ENCODE measurements around the gene C16orf87. TPM values are rescaled to one million over a fixed set of nuclear protein-coding genes. Genes with fewer than 3 reads are reported as not detected.

Gene C16orf87
- total RNA-seq, 1 experiment from 2014 or later = 27.1 TPM

DNA sequence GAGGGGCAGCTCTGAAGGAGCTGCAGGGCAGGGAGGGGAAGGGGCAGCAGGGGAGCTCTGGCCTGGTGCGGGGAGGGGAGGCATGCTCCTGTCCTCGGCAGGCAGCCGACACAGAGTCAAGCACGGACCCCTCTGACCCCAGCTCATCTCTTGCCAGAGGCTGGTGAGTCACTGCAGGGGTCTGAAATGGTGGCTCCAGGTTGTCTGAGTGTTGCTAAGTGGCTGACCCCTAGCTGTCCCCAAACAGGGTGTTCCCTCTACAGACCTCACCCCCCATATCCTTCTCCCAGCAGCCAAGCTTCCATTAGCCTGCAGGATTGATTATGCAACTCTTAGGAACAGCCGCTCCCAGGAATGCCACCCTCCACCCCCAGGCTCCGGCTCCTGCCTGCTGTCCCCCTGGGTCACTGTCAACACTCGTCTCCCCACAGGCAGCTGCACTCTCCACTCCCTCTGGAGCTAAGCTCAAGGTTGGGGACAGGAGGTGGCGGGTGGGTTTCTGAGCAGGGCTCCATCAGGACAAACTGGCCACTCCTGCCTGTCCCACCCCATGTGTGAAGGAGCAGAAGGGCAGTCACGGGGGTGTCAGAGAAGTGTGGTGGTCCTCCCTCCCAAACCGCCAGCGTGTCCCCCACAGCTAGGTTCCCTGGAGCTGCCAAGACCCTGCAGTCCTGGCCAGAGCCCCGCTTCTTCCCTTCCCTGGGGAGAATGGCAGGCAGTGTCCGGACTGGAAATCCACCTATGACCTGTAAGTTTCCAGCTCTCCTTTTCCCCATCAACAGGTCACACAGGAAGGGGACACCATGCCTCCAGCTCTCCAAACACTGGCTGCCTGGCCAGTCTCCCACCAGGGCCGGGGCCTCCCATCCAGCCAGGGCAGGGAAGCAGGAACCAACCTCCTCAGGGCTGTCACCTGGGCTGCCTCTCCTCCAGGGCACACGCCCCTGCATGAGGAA is 83.9 kb downstream of the C16orf87 start:
- DNase-seq (ENCODE audit: low spot score) = no peak
- no peaks in the 10 kb centered on the region for H3K36me3 ChIP-seq (ENCODE audit: insufficient read depth, low read length, poor library complexity, severe bottlenecking)
- CTCF ChIA-PET = no interaction called here
- no peaks in the 10 kb centered on the region for H3K9me3 ChIP-seq (ENCODE audit: low read depth, low read length, poor library complexity, severe bottlenecking)
- POLR2A ChIA-PET (ENCODE audit: low non-redundant PET) = no interaction called here
- H3K27ac ChIP-seq (ENCODE audit: low read depth, low read length, poor library complexity, severe bottlenecking) = no peak overlapping the region
- BruUV-seq (replicated peaks) = no TSS peak
- TF ChIP-seq EZH2 (IDR thresholded peaks at IDR 0.05; ENCODE audit: borderline replicate concordance, low read depth, low read length, poor library complexity, severe bottlenecking) (no peak), CTCF (conservative IDR thresholded peaks at IDR 0.05; ENCODE audit: low read depth, low read length) (no peak)
- no peaks in the 10 kb centered on the region for H3K4me1 ChIP-seq (ENCODE audit: insufficient read depth, low read length, poor library complexity, severe bottlenecking)
- no peaks in the 10 kb centered on the region for H3K27me3 ChIP-seq (replicated peaks; ENCODE audit: insufficient read depth, low read depth, low read length, poor library complexity)
- H3K4me3 ChIP-seq (ENCODE audit: low read depth, low read length, poor library complexity, severe bottlenecking) = no peak overlapping the region
- intact Hi-C loops (cut with micrococcal nuclease; ENCODE audit: unreplicated experiment) = no loop called here

Other genes starting within 250 kb of the C16orf87 start
- 43.4 and 46.5 TPM in 2 replicates for gene SHCBP1, start 209.8 kb downstream of the C16orf87 start, total RNA-seq (2021)
- 94.6 and 99.0 TPM in 2 replicates for gene VPS35, start 142.0 kb downstream of the C16orf87 start, total RNA-seq (2021)
- gene ORC6, start 141.5 kb downstream of the C16orf87 start, total RNA-seq (2021) = 86.2 and 95.1 TPM in 2 replicates
- 0.77 and 1.0 TPM in 2 replicates for gene MYLK3, start 82.8 kb downstream of the C16orf87 start, total RNA-seq (2021)
- 38.8 and 53.7 TPM in 2 replicates for gene GPT2, start 53.2 kb upstream of the C16orf87 start, total RNA-seq (2021)
- 82.5 and 85.2 TPM in 2 replicates for gene DNAJA2, start 142.5 kb upstream of the C16orf87 start, total RNA-seq (2021)

Data from A673 (cell line).